ENCODE data around the gene PERM1.
"Not testable (repeated sequence)": the region's sequence is repeated elsewhere in the genome, so short reads cannot be mapped to it uniquely, and the experiment has no call there.

Gene PERM1

DNA sequence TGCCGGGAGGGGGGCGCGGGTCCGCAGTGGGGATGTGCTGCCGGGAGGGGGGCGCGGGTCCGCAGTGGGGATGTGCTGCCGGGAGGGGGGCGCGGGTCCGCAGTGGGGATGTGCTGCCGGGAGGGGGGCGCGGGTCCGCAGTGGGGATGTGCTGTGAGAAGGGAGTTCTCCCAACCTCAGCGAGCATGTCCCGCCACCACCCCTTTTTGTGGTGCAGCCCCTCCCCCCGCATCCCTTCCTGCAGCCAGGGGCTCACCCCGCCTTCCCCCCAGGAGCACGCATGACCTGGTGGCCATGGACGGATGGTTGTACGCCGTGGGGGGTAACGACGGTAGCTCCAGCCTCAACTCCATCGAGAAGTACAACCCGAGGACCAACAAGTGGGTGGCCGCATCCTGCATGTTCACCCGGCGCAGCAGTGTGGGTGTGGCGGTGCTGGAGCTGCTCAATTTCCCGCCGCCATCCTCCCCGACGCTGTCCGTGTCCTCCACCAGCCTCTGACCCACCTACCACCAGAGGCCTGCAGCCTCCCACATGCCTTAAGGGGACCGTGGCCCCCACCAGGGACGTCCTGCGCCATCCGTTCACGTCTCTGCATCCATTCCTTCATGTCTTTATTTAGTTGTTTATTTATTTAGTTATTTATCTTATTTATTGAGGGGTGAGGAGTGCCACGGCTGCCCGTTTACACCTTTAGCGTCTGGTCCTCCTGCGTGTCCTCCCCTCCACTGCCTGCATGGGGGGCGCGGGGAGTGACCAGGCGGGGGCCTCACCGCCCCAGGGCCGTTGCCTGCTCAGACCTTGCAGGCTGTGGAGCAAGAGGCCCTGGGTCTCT is 17.0 kb downstream of the PERM1 start:
- DNase-seq, result no peak

DNA sequence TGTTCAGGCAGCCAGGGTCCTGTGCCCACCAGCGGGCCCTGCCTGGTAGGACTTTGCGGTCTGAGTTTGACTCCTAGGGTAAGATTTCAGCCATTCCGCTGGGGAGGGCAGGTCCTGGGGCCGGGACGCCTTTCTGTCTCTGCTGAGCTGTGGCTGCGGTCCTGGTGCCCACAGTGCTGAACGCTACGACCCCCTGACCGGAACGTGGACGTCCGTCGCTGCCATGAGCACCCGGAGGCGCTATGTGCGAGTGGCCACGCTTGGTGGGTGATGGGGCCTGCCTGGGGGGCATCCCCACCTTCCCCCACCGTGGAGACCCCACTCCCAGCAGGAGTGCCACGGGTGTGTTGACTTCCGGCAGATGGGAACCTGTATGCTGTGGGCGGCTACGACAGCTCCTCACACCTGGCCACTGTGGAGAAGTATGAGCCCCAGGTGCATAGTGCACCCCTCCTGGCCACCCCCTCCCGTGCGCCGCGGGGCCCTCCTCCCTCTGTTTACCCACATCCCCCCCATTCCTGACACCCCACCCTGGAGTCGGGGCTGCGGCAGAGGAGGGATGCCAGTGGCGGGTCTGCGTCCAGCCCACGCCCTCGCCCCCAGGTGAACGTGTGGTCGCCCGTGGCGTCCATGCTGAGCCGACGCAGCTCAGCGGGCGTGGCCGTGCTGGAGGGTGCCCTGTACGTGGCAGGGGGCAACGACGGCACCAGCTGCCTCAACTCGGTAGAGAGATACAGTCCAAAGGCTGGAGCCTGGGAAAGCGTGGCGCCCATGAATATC is 18.0 kb downstream of the PERM1 start:
- DNase-seq, result no peak

- DNase-seq, result no peak
Measured at GRCh38 chr1:963301-963651, 18.6 kb downstream of the PERM1 start.

DNA sequence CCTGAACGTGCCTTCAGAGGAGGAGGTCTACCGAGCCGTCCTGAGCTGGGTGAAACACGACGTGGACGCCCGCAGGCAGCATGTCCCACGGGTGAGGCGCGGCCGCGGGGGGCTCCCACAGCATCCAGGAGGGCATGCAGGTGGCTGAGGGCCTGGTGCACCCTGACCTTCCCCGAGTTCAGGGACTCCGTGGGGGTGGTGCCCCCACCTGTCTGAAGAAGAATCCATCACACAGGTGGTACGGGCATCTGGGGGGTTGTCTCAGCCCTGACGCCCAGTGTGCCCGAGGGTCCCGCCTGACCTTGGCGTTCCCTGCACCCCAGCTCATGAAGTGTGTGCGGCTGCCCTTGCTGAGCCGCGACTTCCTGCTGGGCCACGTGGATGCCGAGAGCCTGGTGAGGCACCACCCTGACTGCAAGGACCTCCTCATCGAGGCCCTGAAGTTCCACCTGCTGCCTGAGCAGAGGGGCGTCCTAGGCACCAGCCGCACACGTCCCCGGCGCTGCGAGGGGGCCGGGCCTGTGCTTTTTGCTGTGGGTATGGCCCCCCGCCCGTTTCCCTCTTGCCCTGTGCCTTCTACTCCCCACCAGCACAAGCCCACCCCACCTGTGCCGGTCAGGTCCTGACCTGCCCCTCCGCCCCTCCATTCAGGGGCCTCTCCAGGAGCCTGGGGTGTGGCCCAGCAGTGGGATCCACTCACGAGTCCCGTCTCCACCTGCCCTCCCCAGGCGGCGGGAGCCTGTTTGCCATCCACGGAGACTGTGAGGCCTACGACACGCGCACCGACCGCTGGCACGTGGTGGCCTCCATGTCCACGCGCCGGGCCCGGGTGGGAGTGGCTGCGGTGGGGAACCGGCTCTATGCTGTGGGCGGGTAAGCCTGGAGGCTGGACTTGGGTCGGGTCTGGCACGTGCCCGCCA is 19.3 kb downstream of the PERM1 start:
- no peak for DNase-seq

GRCh38 chr1:961132-961669 is 20.7 kb downstream of the PERM1 start:
- no peak for DNase-seq

DNA sequence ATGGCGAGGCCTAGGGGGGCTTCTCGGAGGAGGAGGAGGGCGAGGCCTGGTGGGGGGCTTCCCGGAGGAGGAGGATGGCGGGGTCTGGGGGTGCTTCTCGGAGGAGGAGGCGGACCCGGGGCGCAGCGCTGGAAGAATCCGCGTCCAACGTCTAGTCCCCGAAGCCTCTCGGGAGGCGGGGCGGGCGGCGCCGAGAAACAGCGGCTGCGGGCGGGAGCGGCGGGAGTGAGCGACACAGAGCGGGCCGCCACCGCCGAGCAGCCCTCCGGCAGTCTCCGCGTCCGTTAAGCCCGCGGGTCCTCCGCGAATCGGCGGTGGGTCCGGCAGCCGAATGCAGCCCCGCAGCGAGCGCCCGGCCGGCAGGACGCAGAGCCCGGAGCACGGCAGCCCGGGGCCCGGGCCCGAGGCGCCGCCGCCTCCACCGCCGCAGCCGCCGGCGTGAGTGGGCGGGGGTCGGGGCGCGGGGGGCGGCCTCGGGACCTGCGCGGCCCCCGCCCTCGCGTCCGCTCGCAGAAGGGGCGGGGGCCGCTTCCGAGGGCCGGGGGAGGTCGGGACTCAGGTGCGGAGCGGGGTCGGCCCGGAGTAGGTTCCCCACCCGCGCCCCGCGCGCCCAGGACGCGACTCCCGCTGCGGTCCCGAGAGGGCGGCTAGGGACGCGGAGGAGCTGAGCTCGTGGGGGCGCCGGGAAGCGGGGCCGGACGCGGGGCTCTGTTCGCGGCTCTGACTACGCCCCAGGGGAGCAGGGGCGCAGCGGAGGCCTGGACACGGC is 21.3 kb downstream of the PERM1 start, which contains the start of gene KLHL17:
Gene KLHL17 (plus strand): TSS at position 222 of the 769 bp plus-strand sequence. CDS start 110 bp downstream, at position 332.
- peak; percentile 75 for DNase-seq

GRCh38 chr1:959731-960362 is 22.0 kb downstream of the PERM1 start:
- DNase-seq, result no peak

- DNase-seq, result peak; percentile 80
Measured at GRCh38 chr1:958823-959730, 22.8 kb downstream of the PERM1 start, which contains the start of gene NOC2L. Gene NOC2L, minus strand, starts transcription at chr1:959256. Its CDS starts 16 bp downstream, at chr1:959240.

- DNase-seq, result no peak
Measured at GRCh38 chr1:956636-957035, 25.3 kb downstream of the PERM1 start.

GRCh38 chr1:955474-955873 is 26.4 kb downstream of the PERM1 start:
- DNase-seq, result no peak

DNA sequence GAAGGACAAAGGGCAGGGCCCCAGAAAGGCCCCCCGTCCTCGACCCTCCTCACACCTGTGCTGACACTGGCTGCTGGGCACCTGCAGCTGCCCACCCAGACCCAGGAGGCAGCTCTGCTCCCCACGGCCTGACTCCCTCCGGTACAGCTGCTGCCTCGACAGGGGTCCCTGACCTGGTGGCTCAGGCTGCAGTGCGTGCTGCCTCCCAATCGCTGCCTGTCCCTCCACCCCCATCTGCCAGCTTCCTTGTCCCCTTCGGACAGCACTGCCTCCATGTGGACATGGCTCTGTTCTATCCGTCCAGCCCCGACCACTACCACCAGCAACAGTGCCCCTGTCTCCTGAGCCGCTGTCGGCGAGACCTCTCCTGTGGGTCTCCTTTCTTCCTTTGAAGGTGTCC is 27.0 kb downstream of the PERM1 start:
- no peak for DNase-seq

GRCh38 chr1:953524-954320 is 28.2 kb downstream of the PERM1 start:
- DNase-seq, result no peak

GRCh38 chr1:952603-953002 is 29.3 kb downstream of the PERM1 start:
- DNase-seq, result no peak

DNA sequence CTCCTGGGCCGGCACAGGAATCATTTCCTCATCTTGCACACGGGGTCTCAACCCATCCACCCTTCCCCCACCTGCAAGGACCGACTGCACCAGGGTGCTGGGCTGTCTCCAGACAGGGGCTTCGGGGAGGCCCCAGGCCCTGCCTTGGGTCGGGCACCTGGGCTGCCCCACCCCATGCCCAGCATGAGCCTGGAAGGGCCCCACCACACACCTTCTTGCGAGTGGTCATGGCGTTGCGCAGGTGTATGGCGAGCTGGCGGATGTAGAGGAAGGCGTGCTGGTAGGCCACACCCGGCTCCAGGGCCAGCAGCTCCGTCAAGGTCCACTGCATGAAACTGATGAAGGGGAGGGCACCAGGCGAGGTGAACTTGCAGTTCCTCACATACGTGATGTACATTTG is 29.7 kb downstream of the PERM1 start:
- no peak for DNase-seq

DNA sequence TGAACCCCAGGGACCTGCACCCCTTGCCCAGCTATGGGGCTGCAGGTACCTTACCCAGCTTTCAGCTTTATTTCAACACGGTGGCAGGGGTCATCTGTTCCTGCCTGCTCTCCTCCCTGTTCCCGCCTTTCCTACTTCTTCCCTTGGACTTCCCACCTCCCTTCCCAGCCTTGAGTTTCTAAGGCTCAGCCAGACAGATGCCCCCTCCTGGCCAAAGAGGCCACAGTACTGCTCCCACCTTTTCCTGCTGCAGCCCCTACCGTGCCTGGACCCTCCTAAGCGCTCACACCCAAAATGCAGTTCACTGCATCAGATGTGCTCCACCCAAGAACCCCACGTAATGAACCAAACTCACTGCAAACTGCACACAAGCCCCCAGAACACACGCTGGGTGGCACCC is 30.5 kb downstream of the PERM1 start:
- DNase-seq, result no peak

GRCh38 chr1:950881-951280 is 31.0 kb downstream of the PERM1 start:
- no peak for DNase-seq

- no peak for DNase-seq
Measured at GRCh38 chr1:950268-950667, 31.6 kb downstream of the PERM1 start.

GRCh38 chr1:947958-948357 is 33.9 kb downstream of the PERM1 start:
- DNase-seq, result no peak

- DNase-seq, result not testable (repeated sequence)
Measured at GRCh38 chr1:946811-947210, 35.1 kb downstream of the PERM1 start.
